BLaER1 treated with 17β-estradiol and CSF1 and Interleukin-3, amounts not matched to agents 10 nM and 100 nM (cell line): ENCODE measurements around the gene NAV2.

Experiments used
- H3K27ac ChIP-seq, 11 experiments: shearing (Covaris generic); formaldehyde crosslinking; 2 replicates each; pipeline ENCODE4 v1.8.1; 2022
- H3K27me3 ChIP-seq, 11 experiments: shearing (Covaris generic); formaldehyde crosslinking; 2 replicates each; pipeline ENCODE4 v1.8.1; 2022
- H3K36me3 ChIP-seq, 11 experiments: shearing (Covaris generic); formaldehyde crosslinking; 2 replicates each; pipeline ENCODE4 v1.8.1; 2022
- H3K4me1 ChIP-seq, 10 experiments: shearing (Covaris generic); formaldehyde crosslinking; 2 replicates each; pipeline ENCODE4 v1.8.1; 2022
- H3K4me2 ChIP-seq, 11 experiments: shearing (Covaris generic); formaldehyde crosslinking; 2 replicates each; pipeline ENCODE4 v1.8.1; 2022
- H3K4me3 ChIP-seq, 10 experiments: shearing (Covaris generic); formaldehyde crosslinking; 2 replicates each; pipeline ENCODE4 v1.8.1; 2022
- H3K9ac ChIP-seq, 11 experiments: shearing (Covaris generic); formaldehyde crosslinking; 2 replicates each; pipeline ENCODE4 v1.8.1; 2022
- H3K9me3 ChIP-seq, 11 experiments: shearing (Covaris generic); formaldehyde crosslinking; replicated peaks in 1 of 11; 2 replicates each; pipeline ENCODE4 v1.8.1; 2022
- H4K20me1 ChIP-seq, 11 experiments: shearing (Covaris generic); formaldehyde crosslinking; 2 replicates each; pipeline ENCODE4 v1.8.1; 2022
- Cebpa-rat ChIP-seq, 11 experiments: shearing (Covaris generic); IDR thresholded peaks; 2 replicates each; pipeline ENCODE4 v1.8.1; 2022

Gene NAV2

DNA sequence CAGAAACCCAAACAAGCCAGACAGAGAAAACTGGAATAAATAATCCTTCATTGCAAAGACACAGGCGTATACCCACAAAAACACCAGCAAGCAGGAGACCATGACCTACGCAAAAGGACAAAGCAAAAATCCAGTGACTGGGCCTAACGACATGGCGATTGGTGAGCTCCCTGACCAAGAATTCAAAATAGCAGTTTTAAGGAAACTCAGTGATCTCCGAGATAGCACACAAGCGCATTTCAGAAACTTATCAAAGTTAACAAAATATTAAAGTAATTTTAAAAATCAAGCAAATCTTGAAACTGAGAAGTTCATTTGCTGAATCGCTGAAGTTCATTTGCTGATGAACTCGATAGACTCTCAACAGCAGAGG, 420.0 kb downstream of the NAV2 start:
- H3K4me2 ChIP-seq, result peak overlapping the region; percentile 84 to 99 (median 92); a peak in 20 of 22 replicates
- H3K36me3 ChIP-seq, result no peaks in the 10 kb centered on the region
- H3K4me1 ChIP-seq, result peaks cover 5 to 7% (median 6%) of the 10 kb centered on the region in 10 experiments; a peak in 5 of 20 replicates
- H3K9ac ChIP-seq, result peak overlapping the region in 5 of 11 experiments; percentile 53 to 69 (median 59); a peak in 8 of 22 replicates
- peak overlapping the region in 8 of 10 experiments; percentile 52 to 70 (median 56); a peak in 11 of 20 replicates for H3K4me3 ChIP-seq
- TF ChIP-seq Cebpa-rat (IDR thresholded peaks at IDR 0.05), result no peak
- peaks cover 0 to 13% (median 9%) of the 10 kb centered on the region in 11 experiments; a peak in 18 of 22 replicates for H3K27me3 ChIP-seq
- H3K27ac ChIP-seq, result no peak overlapping the region
- no peaks in the 10 kb centered on the region for H4K20me1 ChIP-seq
- H3K9me3 ChIP-seq, result peaks cover 0 to 7% (median 0%) of the 10 kb centered on the region in 11 experiments; a peak in 1 of 22 replicates

DNA sequence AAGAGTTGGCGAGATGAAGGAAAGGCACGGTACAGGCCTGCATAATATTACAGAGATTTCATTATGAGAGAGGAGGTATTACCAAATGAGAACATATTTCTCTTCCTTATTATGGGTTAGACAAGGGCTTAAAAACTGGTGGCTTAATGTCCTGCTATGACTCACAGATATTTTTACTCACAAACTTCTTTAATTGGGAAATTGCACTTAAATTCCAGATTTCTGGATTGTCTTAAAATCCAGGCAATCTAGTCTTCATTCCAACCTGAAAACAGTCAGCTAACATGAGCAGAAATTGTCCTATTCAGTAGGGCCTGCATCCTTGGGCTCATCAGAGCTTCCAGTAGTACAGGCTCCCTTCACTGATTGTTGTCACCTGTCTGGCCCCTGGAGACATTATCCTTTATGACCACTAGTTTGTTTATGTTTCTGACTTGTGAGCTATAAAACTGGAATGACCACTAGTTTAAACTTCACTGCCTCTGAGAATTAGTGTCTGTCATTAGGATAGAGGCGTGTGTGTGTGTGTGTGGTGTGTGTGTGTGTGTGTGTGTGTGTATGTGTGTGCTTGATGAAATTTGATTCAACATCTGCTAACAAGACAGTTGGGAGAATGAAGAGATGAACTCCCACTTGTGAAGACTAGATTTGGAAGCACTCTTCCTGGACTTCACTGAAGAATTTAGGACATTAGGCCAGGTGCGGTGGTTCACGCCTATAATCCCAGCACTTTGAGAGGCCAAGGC, 422.5 kb downstream of the NAV2 start:
- no peaks in the 10 kb centered on the region for H4K20me1 ChIP-seq
- H3K9me3 ChIP-seq, result peaks cover 0 to 7% (median 0%) of the 10 kb centered on the region in 11 experiments; a peak in 1 of 22 replicates
- H3K27me3 ChIP-seq, result peaks cover 0 to 13% (median 9%) of the 10 kb centered on the region in 11 experiments; a peak in 18 of 22 replicates
- TF ChIP-seq Cebpa-rat (IDR thresholded peaks at IDR 0.05), result no peak
- H3K4me2 ChIP-seq, result no peak overlapping the region
- no peak overlapping the region for H3K27ac ChIP-seq
- no peaks in the 10 kb centered on the region for H3K36me3 ChIP-seq
- H3K4me1 ChIP-seq, result peaks cover 5 to 7% (median 6%) of the 10 kb centered on the region in 10 experiments; a peak in 5 of 20 replicates
- H3K9ac ChIP-seq, result no peak overlapping the region
- no peak overlapping the region for H3K4me3 ChIP-seq

DNA sequence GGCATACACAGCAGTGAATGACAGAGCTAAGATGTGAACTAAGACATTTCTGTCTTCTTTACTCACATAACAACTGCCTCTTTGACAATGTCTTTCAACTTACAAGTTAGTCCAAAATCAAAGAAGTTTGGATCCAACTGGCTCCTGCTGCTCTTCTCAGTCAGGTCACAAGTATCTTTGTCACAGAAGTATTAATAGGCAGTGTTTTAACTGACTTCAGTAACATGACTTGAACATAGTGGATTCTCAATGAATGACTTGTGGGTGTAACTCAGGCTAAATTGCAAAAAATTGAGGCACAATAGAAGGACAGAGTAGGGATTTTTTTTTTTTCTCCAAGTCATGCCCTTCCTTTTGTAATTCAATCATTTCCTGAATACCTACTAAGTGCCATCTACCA, 425.0 kb downstream of the NAV2 start:
- no peaks in the 10 kb centered on the region for H3K36me3 ChIP-seq
- no peaks in the 10 kb centered on the region for H4K20me1 ChIP-seq
- no peak for TF ChIP-seq Cebpa-rat (IDR thresholded peaks at IDR 0.05)
- no peaks in the 10 kb centered on the region for H3K4me1 ChIP-seq
- no peak overlapping the region for H3K4me2 ChIP-seq
- H3K27me3 ChIP-seq, result no peaks in the 10 kb centered on the region
- H3K27ac ChIP-seq, result no peak overlapping the region
- H3K4me3 ChIP-seq, result no peak overlapping the region
- no peak overlapping the region for H3K9ac ChIP-seq
- peaks cover 0 to 7% (median 0%) of the 10 kb centered on the region in 11 experiments; a peak in 3 of 22 replicates for H3K9me3 ChIP-seq

DNA sequence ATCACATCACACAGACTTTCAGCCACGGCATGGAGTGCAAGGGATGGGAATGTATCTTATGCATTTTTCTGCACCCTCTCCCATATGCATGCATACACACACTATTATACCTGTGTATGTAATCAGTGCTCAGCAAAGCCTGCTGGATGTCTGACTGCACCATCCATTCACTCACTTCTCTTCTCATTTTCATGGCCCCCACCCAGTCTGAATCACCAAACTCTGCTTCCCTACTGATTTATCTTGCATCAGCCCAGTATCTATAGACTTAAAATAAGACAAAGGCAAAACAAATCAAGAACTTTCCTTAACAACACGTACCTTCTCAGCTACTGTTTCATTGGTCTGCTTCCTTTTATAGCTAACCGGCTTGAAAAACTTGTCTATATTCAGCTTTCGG, 426.1 kb downstream of the NAV2 start:
- H3K4me1 ChIP-seq, result no peaks in the 10 kb centered on the region
- H4K20me1 ChIP-seq, result no peaks in the 10 kb centered on the region
- H3K4me3 ChIP-seq, result no peak overlapping the region
- no peaks in the 10 kb centered on the region for H3K36me3 ChIP-seq
- no peaks in the 10 kb centered on the region for H3K27me3 ChIP-seq
- no peak overlapping the region for H3K9ac ChIP-seq
- no peak overlapping the region for H3K27ac ChIP-seq
- H3K4me2 ChIP-seq, result no peak overlapping the region
- H3K9me3 ChIP-seq, result peaks cover 0 to 7% (median 0%) of the 10 kb centered on the region in 11 experiments; a peak in 3 of 22 replicates
- TF ChIP-seq Cebpa-rat (IDR thresholded peaks at IDR 0.05), result no peak

DNA sequence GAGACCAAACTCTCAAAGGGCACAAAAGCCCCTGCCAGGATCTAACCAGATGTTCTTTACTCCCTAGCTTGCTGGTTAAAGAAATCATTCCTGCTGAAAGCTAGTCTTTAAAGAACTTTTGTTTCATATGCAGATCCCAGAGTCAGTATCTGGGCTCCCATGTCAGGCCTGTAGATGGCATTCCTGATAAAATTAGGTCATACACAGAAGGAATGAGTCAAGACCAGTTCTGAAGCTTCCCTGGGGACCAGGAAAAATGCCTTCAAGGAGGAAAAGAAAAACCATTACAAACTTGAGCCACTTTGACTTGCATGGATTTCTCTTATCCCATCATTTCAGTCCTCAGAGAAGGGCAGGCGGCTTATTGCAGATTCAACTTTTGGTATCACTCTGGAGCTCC, 441.7 kb downstream of the NAV2 start:
- peaks cover 0 to 7% (median 0%) of the 10 kb centered on the region in 11 experiments; a peak in 5 of 22 replicates for H4K20me1 ChIP-seq
- no peak for TF ChIP-seq Cebpa-rat (IDR thresholded peaks at IDR 0.05)
- no peak overlapping the region for H3K27ac ChIP-seq
- H3K36me3 ChIP-seq, result no peaks in the 10 kb centered on the region
- H3K9ac ChIP-seq, result no peak overlapping the region
- H3K27me3 ChIP-seq, result peaks cover 38 to 47% (median 43%) of the 10 kb centered on the region in 11 experiments
- H3K4me3 ChIP-seq, result no peak overlapping the region
- H3K9me3 ChIP-seq, result peaks cover 7 to 20% (median 9%) of the 10 kb centered on the region in 11 experiments; a peak in 17 of 22 replicates
- H3K4me2 ChIP-seq, result no peak overlapping the region
- peaks cover 4 to 8% (median 5%) of the 10 kb centered on the region in 10 experiments; a peak in 9 of 20 replicates for H3K4me1 ChIP-seq

DNA sequence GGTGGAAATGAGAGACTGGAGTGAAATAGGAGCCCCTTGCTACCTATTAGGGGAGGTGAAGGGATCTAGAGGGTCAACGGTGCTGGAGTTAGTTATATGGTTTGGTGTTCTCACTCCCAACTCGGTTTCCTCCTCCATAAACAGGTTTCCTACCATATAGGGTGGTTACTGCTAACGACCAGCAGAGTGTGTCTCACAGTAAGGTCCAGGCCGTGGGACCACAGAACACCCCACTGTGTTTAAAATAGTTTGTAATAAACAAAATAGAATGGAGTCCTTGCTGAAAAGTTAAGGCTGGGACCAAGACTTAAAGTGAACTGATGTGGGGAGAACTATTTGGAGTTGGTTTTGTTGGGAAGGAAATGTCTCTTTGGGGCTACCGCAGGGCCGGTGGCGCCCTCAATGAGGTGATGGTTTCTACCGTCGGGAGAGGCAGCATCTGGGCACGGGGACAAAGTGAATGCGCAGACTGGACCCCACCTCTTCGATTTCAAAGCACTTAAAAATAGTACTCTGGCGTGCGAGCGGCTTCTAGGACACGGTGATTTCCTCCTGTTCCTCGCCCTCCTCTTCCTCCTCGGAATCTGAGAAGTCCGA, 443.1 kb downstream of the NAV2 start:
- Histone ChIP-seq H3K9me3 (peaks cover 8 to 32% (median 20%) of the 10 kb centered on the region in 11 experiments; a peak in 19 of 22 replicates), H3K9ac (no peak overlapping the region), H3K27ac (no peak overlapping the region), H3K4me2 (no peak overlapping the region), H3K27me3 (peaks cover 52 to 61% (median 57%) of the 10 kb centered on the region in 11 experiments), H3K36me3 (no peaks in the 10 kb centered on the region), H3K4me3 (no peak overlapping the region), H3K4me1 (peaks cover 4 to 8% (median 5%) of the 10 kb centered on the region in 10 experiments; a peak in 9 of 20 replicates), H4K20me1 (peaks cover 0 to 7% (median 0%) of the 10 kb centered on the region in 11 experiments; a peak in 7 of 22 replicates)
- no peak for TF ChIP-seq Cebpa-rat (IDR thresholded peaks at IDR 0.05)

DNA sequence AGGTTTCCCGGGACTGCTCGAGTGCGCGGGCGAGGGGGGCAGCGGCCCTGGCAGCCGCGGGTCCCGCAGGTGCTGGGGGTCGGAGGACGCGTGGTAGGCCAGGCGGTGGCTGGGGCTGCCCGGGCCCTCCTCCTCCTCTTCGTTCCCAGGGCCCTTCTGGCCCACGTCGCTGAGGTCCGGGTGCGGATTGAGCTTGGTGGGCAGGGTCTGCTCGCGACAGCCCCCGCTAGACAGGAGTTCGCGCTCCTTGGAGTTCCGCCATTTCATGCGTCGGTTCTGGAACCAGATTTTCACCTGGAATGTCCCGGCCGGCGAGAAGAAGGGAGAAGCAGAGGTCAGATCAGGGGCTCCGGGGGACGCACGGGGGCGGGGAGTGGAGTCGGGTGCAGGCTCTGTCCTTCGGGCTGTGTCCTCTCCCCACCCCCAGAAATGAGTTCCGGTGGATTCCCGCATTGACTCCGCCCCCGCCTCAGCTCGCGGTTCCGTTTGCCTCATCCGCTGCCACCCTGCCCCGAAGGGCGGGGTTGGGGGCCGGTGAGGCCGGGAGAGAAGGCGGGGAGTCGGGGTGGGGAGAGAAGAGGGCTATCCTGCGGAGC, 443.7 kb downstream of the NAV2 start:
- no peak for TF ChIP-seq Cebpa-rat (IDR thresholded peaks at IDR 0.05)
- H3K4me3 ChIP-seq, result no peak overlapping the region

DNA sequence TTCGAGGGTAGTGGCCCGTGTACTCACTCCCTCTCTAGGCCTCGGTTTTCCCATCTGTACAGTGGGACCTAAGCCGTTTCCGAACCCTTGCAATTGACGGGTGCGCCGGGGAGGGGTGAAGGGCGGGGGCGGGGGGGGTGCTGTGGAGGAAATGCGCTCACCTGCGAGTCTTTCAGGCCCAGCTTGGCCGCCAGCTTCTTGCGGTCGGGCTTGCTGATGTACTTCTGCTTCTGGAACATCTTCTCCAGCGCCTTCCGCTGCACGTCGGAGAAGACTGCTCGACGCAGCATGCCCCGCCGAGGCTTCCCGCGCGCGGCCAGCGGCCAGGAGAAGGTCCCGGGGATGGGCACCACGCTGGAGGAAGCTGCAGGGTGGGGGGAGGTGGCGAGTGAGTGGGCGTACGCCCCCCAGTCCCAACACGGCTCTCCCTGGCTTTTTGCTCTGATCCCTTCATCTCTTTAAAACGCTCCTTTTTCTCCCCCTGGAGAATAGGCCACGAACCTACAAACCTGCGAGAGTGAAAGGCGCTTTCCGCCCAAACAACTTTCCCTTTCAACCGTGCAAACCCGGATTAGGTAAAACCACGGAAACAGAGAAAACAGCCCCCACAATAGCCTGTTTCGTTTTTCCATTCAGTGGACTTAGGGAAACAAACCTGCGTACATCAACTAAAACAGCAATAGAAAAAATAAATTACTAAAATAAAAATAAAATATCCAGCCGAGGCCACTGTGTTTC, 444.4 kb downstream of the NAV2 start:
- H3K27me3 ChIP-seq, result peaks cover 64 to 74% (median 70%) of the 10 kb centered on the region in 11 experiments
- H3K4me2 ChIP-seq, result peak overlapping the region; percentile 36 to 80 (median 66); a peak in 21 of 22 replicates

More for the DNA sequence above, 443.7 kb downstream of the NAV2 start:
- H3K36me3 ChIP-seq, result no peaks in the 10 kb centered on the region
- peaks cover 4 to 8% (median 5%) of the 10 kb centered on the region in 10 experiments; a peak in 9 of 20 replicates for H3K4me1 ChIP-seq
- peaks cover 11 to 38% (median 26%) of the 10 kb centered on the region in 11 experiments; a peak in 19 of 22 replicates for H3K9me3 ChIP-seq
- H3K27me3 ChIP-seq, result peaks cover 58 to 67% (median 63%) of the 10 kb centered on the region in 11 experiments
- no peak overlapping the region for H3K4me2 ChIP-seq
- H3K9ac ChIP-seq, result no peak overlapping the region
- H4K20me1 ChIP-seq, result peaks cover 0 to 10% (median 4%) of the 10 kb centered on the region in 11 experiments; a peak in 10 of 22 replicates
- no peak overlapping the region for H3K27ac ChIP-seq

More for the DNA sequence above, 444.4 kb downstream of the NAV2 start:
- Histone ChIP-seq H3K27ac (no peak overlapping the region), H3K4me1 (peaks cover 4 to 8% (median 5%) of the 10 kb centered on the region in 10 experiments; a peak in 9 of 20 replicates), H3K9ac (no peak overlapping the region), H3K36me3 (no peaks in the 10 kb centered on the region), H3K9me3 (peaks cover 17 to 42% (median 29%) of the 10 kb centered on the region in 11 experiments; a peak in 19 of 22 replicates), H3K4me3 (peak overlapping the region in 5 of 10 experiments; percentile 23 to 44 (median 31); a peak in 4 of 20 replicates), H4K20me1 (peaks cover 0 to 16% (median 5%) of the 10 kb centered on the region in 11 experiments; a peak in 11 of 22 replicates)
- TF ChIP-seq Cebpa-rat (IDR thresholded peaks at IDR 0.05), result no peak
